ENCODE results near the gene ELANE. TPM values are rescaled to one million over a fixed set of nuclear protein-coding genes. Genes with fewer than 3 reads are reported as not detected.

ELANE gene
- total RNA-seq, 2 experiments from 2014 or later: not detected

- Mint-ChIP-seq H3K27ac (no peak overlapping the region), H3K4me3 (no peak overlapping the region)
- DNase-seq: peak; percentile 48
Observed at GRCh38 chr19:861756-862580, 9.9 kb downstream of the ELANE start.

GRCh38 chr19:862581-863314 lies 10.6 kb downstream of the ELANE start:
- Mint-ChIP-seq H3K27ac (no peak overlapping the region), H3K36me3 (no peaks in the 10 kb centered on the region), H3K4me1 (peaks cover 10% of the 10 kb centered on the region), H3K4me3 (peak overlapping the region; percentile 52), H3K27me3 (peaks cover 18% of the 10 kb centered on the region), H3K9me3 (no peaks in the 10 kb centered on the region)
- peak; percentile 73 for DNase-seq

More at GRCh38 chr19:861756-862580, 9.9 kb downstream of the ELANE start:
- peaks cover 21% of the 10 kb centered on the region for H3K27me3 Mint-ChIP-seq
- peaks cover 10% of the 10 kb centered on the region for H3K4me1 Mint-ChIP-seq
- H3K36me3 Mint-ChIP-seq: no peaks in the 10 kb centered on the region
- no peaks in the 10 kb centered on the region for H3K9me3 Mint-ChIP-seq

GRCh38 chr19:863315-863620 lies 11.2 kb downstream of the ELANE start:
- peak overlapping the region; percentile 47 for H3K4me3 Mint-ChIP-seq
- H3K9me3 Mint-ChIP-seq: no peaks in the 10 kb centered on the region
- H3K27me3 Mint-ChIP-seq: peaks cover 15% of the 10 kb centered on the region
- no peaks in the 10 kb centered on the region for H3K36me3 Mint-ChIP-seq
- H3K27ac Mint-ChIP-seq: no peak overlapping the region
- peaks cover 10% of the 10 kb centered on the region for H3K4me1 Mint-ChIP-seq
- DNase-seq: no peak

GRCh38 chr19:866769-867300 lies 14.7 kb downstream of the ELANE start:
- Mint-ChIP-seq H3K36me3 (peaks cover 3% of the 10 kb centered on the region), H3K27ac (no peak overlapping the region), H3K4me1 (peaks cover 12% of the 10 kb centered on the region), H3K4me3 (no peak overlapping the region), H3K9me3 (no peaks in the 10 kb centered on the region), H3K27me3 (peaks cover 4% of the 10 kb centered on the region)
- DNase-seq: no peak

- peaks cover 3% of the 10 kb centered on the region for H3K36me3 Mint-ChIP-seq
- H3K27me3 Mint-ChIP-seq: peaks cover 4% of the 10 kb centered on the region
- H3K27ac Mint-ChIP-seq: no peak overlapping the region
- H3K4me3 Mint-ChIP-seq: no peak overlapping the region
- H3K4me1 Mint-ChIP-seq: peaks cover 16% of the 10 kb centered on the region
- H3K9me3 Mint-ChIP-seq: no peaks in the 10 kb centered on the region
- no peak for DNase-seq
Observed at GRCh38 chr19:867301-867793, 15.2 kb downstream of the ELANE start.

- Mint-ChIP-seq H3K9me3 (no peaks in the 10 kb centered on the region), H3K36me3 (peaks cover 3% of the 10 kb centered on the region), H3K4me3 (no peak overlapping the region), H3K27ac (no peak overlapping the region), H3K27me3 (no peaks in the 10 kb centered on the region), H3K4me1 (peaks cover 16% of the 10 kb centered on the region)
- no peak for DNase-seq
Observed at GRCh38 chr19:867855-868457, 15.9 kb downstream of the ELANE start.

GRCh38 chr19:868458-869244 lies 16.5 kb downstream of the ELANE start:
- peaks cover 3% of the 10 kb centered on the region for H3K36me3 Mint-ChIP-seq
- no peaks in the 10 kb centered on the region for H3K9me3 Mint-ChIP-seq
- no peak for DNase-seq
- H3K27me3 Mint-ChIP-seq: no peaks in the 10 kb centered on the region
- H3K27ac Mint-ChIP-seq: no peak overlapping the region
- peaks cover 11% of the 10 kb centered on the region for H3K4me1 Mint-ChIP-seq
- no peak overlapping the region for H3K4me3 Mint-ChIP-seq

- peaks cover 3% of the 10 kb centered on the region for H3K36me3 Mint-ChIP-seq
- H3K4me1 Mint-ChIP-seq: peaks cover 9% of the 10 kb centered on the region
- H3K4me3 Mint-ChIP-seq: no peak overlapping the region
- no peaks in the 10 kb centered on the region for H3K27me3 Mint-ChIP-seq
- H3K9me3 Mint-ChIP-seq: no peaks in the 10 kb centered on the region
- DNase-seq: no peak
- H3K27ac Mint-ChIP-seq: no peak overlapping the region
Observed at GRCh38 chr19:869245-870177, 17.4 kb downstream of the ELANE start.

- Mint-ChIP-seq H3K9me3 (no peaks in the 10 kb centered on the region), H3K36me3 (peaks cover 3% of the 10 kb centered on the region), H3K27me3 (no peaks in the 10 kb centered on the region), H3K4me3 (peak overlapping the region; percentile 18), H3K27ac (no peak overlapping the region), H3K4me1 (peaks cover 9% of the 10 kb centered on the region)
- no peak for DNase-seq
Observed at GRCh38 chr19:870314-870713, 18.2 kb downstream of the ELANE start.

- no peak overlapping the region for H3K4me3 Mint-ChIP-seq
- peaks cover 9% of the 10 kb centered on the region for H3K4me1 Mint-ChIP-seq
- DNase-seq: no peak
- no peaks in the 10 kb centered on the region for H3K27me3 Mint-ChIP-seq
- no peak overlapping the region for H3K27ac Mint-ChIP-seq
- H3K36me3 Mint-ChIP-seq: peaks cover 3% of the 10 kb centered on the region
- no peaks in the 10 kb centered on the region for H3K9me3 Mint-ChIP-seq
Observed at GRCh38 chr19:870963-871401, 18.9 kb downstream of the ELANE start.

- H3K27ac Mint-ChIP-seq: no peak overlapping the region
- DNase-seq: no peak
- H3K9me3 Mint-ChIP-seq: no peaks in the 10 kb centered on the region
- peak overlapping the region; percentile 29 for H3K4me3 Mint-ChIP-seq
- H3K4me1 Mint-ChIP-seq: peaks cover 9% of the 10 kb centered on the region
- H3K27me3 Mint-ChIP-seq: no peaks in the 10 kb centered on the region
- H3K36me3 Mint-ChIP-seq: peaks cover 3% of the 10 kb centered on the region
Observed at GRCh38 chr19:871446-872265, 19.6 kb downstream of the ELANE start.

GRCh38 chr19:872266-872951 lies 20.3 kb downstream of the ELANE start:
- peaks cover 9% of the 10 kb centered on the region for H3K4me1 Mint-ChIP-seq
- DNase-seq: peak; percentile 86
- no peaks in the 10 kb centered on the region for H3K27me3 Mint-ChIP-seq
- H3K27ac Mint-ChIP-seq: peak overlapping the region; percentile 48
- H3K36me3 Mint-ChIP-seq: peaks cover 3% of the 10 kb centered on the region
- H3K4me3 Mint-ChIP-seq: peak overlapping the region; percentile 45
- no peaks in the 10 kb centered on the region for H3K9me3 Mint-ChIP-seq

Measured in activated naive CD8-positive, alpha-beta T cell treated with anti-CD3 and anti-CD28 coated beads for 36 hours (primary cell).